ENCODE measurements around the gene SFXN5.
"Not testable (repeated sequence)": the region's sequence is repeated elsewhere in the genome, so short reads cannot be mapped to it uniquely, and the experiment has no call there.

SFXN5 gene

GRCh38 chr2:73100956-73101355 lies 29.4 kb upstream of the SFXN5 start:
- DNase-seq, result no peak

DNA sequence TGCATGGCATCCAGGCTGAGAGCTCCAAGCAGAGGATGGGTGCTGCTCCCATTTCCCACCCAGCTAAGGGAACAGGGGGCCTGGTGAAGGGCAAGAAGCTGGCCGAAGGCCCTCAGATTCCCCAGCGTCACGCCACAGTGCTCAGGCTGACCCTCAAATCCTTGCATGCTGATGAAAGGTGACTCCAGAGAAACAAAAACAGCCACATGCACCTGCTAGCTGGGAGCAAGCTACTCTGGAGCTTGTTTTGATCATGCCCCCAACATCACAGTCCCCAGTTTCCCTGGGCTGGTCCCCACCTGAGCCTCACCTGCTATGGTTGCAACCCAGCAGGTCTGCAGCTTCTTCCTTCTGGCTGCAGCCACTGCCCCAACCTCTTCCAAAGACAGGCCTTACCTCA lies 28.0 kb upstream of the SFXN5 start:
- no peak for DNase-seq

GRCh38 chr2:73095910-73096309 lies 24.4 kb upstream of the SFXN5 start:
- no peak for DNase-seq

DNA sequence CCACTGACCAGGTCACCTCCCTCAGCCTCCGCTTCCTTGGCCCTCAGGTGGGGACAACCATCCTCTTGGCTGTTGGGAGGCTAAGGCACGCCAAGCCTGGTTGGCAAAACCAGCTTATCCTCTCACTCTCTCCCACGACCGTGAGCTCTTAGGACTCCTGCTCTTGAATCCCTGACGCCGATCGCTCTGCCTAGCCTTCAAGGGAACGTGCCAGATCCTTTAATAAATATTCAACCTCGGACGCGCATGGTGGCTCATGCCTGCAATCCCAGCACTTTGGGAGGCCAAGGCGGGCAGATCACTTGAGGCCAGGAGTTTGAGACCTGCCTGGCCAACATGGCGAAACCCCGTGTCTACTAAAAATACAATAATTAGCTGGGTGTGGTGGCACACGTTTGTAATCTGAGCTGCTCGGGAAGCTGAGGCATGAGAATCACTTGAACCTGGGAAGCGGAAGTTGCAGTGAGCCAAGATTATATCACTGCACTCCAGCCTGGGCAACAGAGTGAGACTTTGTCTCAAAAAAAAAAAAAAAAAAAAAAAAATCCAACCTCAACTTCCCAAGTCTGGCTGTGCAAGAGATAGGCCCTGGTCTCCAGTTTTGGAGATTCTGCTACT lies 22.2 kb upstream of the SFXN5 start:
- not testable (repeated sequence) for DNase-seq

GRCh38 chr2:73092146-73092783 lies 20.8 kb upstream of the SFXN5 start:
- DNase-seq, result no peak

GRCh38 chr2:73091696-73092095 lies 20.2 kb upstream of the SFXN5 start:
- no peak for DNase-seq

GRCh38 chr2:73091164-73091563 lies 19.7 kb upstream of the SFXN5 start:
- no peak for DNase-seq

- no peak for DNase-seq
These were observed 17.9 kb upstream of the SFXN5 start for GRCh38 chr2:73089270-73090030.

DNA sequence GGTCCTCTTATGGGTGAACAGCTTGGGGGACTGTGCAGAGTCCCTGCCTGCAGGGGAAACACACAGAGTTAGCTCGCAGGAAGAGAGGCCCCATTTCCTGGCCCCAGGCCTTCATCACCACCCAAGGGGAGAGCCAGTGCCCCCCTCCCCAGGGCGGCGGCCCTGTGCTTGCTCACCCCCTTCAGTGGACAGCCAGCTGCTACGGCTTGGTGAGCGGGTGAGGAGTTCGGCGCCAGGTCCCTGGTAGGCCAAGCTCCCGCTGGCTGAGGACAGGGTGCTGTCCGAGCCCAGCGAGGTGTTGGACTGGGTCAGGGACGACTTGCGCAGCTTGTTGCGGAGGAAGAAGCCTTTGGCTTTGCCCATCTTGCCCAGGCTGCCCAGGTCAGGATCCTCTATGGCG lies 17.2 kb upstream of the SFXN5 start:
- DNase-seq, result no peak

- no peak for DNase-seq
These were observed 16.7 kb upstream of the SFXN5 start for GRCh38 chr2:73088211-73088610.

DNA sequence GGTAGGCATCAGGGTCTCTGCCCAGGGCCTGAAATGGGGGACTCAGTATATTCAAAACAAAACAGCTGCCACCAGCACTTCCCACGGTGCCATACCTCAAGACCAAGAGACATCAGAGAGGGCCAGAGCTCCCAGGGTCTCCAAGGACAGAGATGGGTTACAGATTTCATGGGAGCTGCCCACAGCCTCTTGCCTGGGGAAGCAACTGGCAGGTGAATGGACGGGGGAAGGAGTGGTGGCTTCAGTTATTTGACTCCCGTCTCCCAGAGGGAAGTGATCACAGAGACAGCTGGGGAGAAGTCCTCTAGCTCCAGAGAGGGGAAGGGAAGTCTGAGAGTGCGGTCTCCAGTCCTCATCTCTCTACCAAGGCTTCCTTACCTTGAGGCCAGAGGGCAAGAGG lies 15.8 kb upstream of the SFXN5 start:
- DNase-seq, result no peak

DNA sequence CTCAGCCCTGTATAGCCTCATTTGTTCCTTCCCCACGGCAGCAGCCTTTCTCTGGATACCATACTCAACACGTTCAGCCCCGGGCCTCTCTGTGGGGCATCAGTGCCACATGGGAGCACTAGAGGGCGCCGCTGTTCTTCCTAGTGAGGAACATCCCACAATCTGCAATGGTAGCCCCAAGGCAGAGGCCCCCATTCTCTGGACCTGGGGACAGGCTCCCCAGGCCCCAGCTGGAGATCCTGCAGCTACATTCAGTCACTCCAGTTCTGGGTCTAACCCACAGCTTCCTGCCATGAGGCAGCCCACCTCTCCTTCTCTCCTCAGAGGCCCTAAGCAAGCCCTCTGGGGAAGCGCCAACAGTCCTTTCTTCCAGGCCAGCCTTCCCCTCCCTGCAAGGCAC lies 14.2 kb upstream of the SFXN5 start:
- DNase-seq, result no peak

DNA sequence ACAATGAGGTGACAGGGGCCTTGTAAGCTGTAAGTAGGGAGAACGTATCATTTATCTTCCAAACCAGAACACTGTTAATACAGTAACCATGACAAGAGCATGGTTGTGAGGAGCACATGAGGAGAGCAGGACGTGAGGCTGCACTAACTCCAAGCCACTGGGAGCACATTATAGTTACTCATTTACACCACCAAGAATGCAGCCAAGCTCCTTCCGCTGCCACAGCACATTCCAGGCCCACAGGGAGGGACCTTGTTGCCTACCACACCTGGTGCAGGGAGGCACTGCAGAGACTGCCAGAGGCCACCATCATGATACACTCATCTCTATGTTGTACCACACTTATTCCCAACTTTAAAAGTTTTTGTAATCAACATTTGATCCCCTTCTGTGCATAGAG lies 13.5 kb upstream of the SFXN5 start:
- no peak for DNase-seq

GRCh38 chr2:73083886-73084800 lies 12.6 kb upstream of the SFXN5 start:
- no peak for DNase-seq

GRCh38 chr2:73082523-73083410 lies 11.3 kb upstream of the SFXN5 start:
- no peak for DNase-seq

DNA sequence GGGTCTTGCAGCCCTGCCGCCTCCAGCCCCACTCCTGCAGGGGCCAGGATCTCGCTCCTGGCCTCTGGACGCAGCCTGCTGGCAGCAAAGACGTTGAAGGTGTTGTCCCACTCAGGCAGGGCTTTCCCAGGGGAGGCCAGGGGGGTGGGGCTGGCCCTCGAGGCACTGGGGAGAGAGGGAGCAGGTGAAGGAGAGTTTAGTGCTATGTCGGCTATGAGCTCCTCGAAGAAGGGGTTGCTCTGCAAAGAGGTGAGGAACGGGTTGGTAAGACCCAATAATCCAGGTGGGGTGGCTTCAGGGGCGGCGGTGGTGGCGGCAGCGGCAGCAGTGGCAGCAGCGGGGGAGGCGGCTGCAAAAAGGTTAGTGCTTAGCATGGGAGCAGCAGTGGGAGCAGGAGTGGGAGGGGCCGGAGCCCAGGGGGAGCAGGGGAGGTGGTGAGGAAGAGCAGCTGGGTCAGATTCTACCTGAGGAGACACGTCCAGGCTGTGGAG lies 9.7 kb upstream of the SFXN5 start:
- DNase-seq, result no peak

DNA sequence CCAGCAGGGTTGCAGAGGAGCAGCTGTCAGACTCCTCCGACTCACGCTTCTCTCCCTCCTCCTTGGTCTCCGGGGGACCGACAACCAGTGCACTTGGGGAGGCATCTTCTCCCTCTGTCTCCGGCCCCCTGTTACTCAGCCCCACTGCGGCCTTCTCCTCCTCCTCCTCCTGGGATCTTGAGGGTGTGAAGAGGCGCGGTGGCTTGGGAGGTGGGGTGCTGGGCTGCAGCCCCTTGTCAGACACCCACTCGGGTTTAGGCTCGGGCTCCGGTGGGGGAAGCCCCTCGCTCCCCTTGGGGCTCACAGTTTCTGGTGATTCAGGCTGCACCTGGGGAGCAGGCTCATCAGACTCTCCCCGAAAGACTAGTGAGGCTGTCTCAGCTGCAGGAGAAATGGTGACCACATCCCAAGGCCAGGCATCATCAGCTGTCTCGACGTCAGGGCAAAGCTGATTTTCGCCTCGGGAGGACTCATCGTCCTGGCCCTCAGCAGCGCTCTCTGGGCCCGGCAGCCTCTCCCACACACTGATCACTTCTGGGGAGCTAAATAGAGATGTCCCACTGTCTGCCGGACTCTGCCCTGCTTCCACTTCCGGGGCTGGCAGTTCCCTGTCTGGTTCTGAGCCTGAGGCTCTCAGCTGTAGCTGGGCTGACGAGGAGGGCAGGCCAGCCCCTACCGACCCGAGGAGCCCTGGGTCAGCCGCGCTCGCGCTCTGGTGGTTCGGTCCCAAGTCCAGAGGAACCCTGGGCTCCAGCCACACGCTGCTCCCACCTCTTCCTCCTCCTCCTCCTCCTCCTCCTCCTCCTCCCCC lies 9.0 kb upstream of the SFXN5 start:
- DNase-seq, result no peak

GRCh38 chr2:73079636-73080035 lies 8.1 kb upstream of the SFXN5 start:
- no peak for DNase-seq

- DNase-seq, result no peak
These were observed 7.2 kb upstream of the SFXN5 start for GRCh38 chr2:73078457-73079411.

GRCh38 chr2:73077424-73077795 lies 5.9 kb upstream of the SFXN5 start:
- no peak for DNase-seq

Measured in DMS79 (cell line).